ENCODE results near the gene TMEM192. TPM values are rescaled to one million over a fixed set of nuclear protein-coding genes. Genes with fewer than 3 reads are reported as not detected.

Gene TMEM192
- total and polyA plus RNA-seq, 2 of the 13 experiments (the other 11 are each of a cell fraction or from before 2014, with no cell fraction given) = 19.8 to 19.9 TPM

GRCh38 chr4:165154482-165154881, 41.8 kb upstream of the TMEM192 start:
- H2AFZ ChIP-seq (ENCODE audit: low read length) = no peak overlapping the region
- CTCF ChIA-PET (ENCODE audit: low intra/inter-chr PET ratio, low total read pairs) = no interaction called here
- H3K4me3 ChIP-seq (replicated peaks in 1 of 3; ENCODE audit: insufficient read depth in 1 of 3, low read depth in 2 of 3, low read length in 3 of 3) = no peak overlapping the region
- peaks cover 47% of the 10 kb centered on the region for H3K4me1 ChIP-seq (ENCODE audit: insufficient read depth, low read length)
- in situ Hi-C loops (cut with HindIII; ENCODE audit: extremely low pct_ligation_motif_present, low pct_unique_long_range_greater_than_20kb) = no loop called here
- TF ChIP-seq RBFOX2 (IDR thresholded peaks at IDR 0.05; ENCODE audit: low read depth, low read length) = no peak
- TF ChIP-seq ZNF362 (CRISPR knock-in tag; IDR thresholded peaks at IDR 0.05; ENCODE audit: borderline replicate concordance) = no peak
- TF ChIP-seq YEATS2 (CRISPR knock-in tag; IDR thresholded peaks at IDR 0.05; ENCODE audit: borderline replicate concordance) = no peak
- TF ChIP-seq YEATS4 (CRISPR knock-in tag; IDR thresholded peaks at IDR 0.05; ENCODE audit: borderline replicate concordance) = no peak
- TF ChIP-seq PLSCR1 (CRISPR knock-in tag; IDR thresholded peaks at IDR 0.05; ENCODE audit: borderline replicate concordance) = no peak
- TF ChIP-seq BORCS8-MEF2B (CRISPR knock-in tag; IDR thresholded peaks at IDR 0.05) = no peak
- no peak for TF ChIP-seq IRF1 (CRISPR knock-in tag; IDR thresholded peaks at IDR 0.05; ENCODE audit: low read depth)
- TF ChIP-seq KDM6A (CRISPR knock-in tag; IDR thresholded peaks at IDR 0.05; ENCODE audit: low read depth) = no peak
- TF ChIP-seq BRCA1 (CRISPR knock-in tag; IDR thresholded peaks at IDR 0.05) = no peak
- no peak for TF ChIP-seq KDM5B (CRISPR knock-in tag; IDR thresholded peaks at IDR 0.05; ENCODE audit: borderline replicate concordance)
- no peak for TF ChIP-seq SP2 (CRISPR knock-in tag; IDR thresholded peaks at IDR 0.05)
- TF ChIP-seq NR2F2 (IDR thresholded peaks at IDR 0.05; ENCODE audit: borderline replicate concordance, low read depth) = no peak
- TF ChIP-seq ZNF720 (CRISPR knock-in tag; IDR thresholded peaks at IDR 0.05) = no peak
- no peak for TF ChIP-seq ZNF547 (CRISPR knock-in tag; IDR thresholded peaks at IDR 0.05)
- no peak for TF ChIP-seq AGO2 (optimal IDR thresholded peaks at IDR 0.05; ENCODE audit: low read depth, low read length)
- TF ChIP-seq TERF1 (CRISPR knock-in tag; IDR thresholded peaks at IDR 0.05) = no peak
- no peak for TF ChIP-seq PRMT3 (CRISPR knock-in tag; IDR thresholded peaks at IDR 0.05; ENCODE audit: borderline replicate concordance, low read depth)
- no peak for TF ChIP-seq GATAD1 (CRISPR knock-in tag; IDR thresholded peaks at IDR 0.05)
- H4K20me1 ChIP-seq (ENCODE audit: insufficient read depth, low read length) = no peaks in the 10 kb centered on the region
- no peak for DNase-seq (ENCODE audit: low spot score)
- H3K9ac ChIP-seq (ENCODE audit: insufficient read depth, low read depth, low read length) = no peak overlapping the region
- no peak for ATAC-seq
- H3K27me3 ChIP-seq (ENCODE audit: control insufficient read depth in 1 of 2, insufficient read depth in 2 of 2, low read length in 2 of 2) = no peaks in the 10 kb centered on the region
- H3K36me3 ChIP-seq (replicated peaks in 1 of 2; ENCODE audit: control insufficient read depth in 1 of 2, insufficient read depth in 2 of 2, low read length in 2 of 2) = no peaks in the 10 kb centered on the region
- BruUV-seq (replicated peaks) = no TSS peak
- FAIRE-seq = no peak
- intact Hi-C loops (cut with micrococcal nuclease; ENCODE audit: unreplicated experiment) = no loop called here
- POLR2A ChIA-PET = no interaction called here
- no peaks in the 10 kb centered on the region for H3K9me3 ChIP-seq (ENCODE audit: low read length)
- H3K27ac ChIP-seq (ENCODE audit: extremely low read length, insufficient read depth, low read length) = no peak overlapping the region
- no peak overlapping the region for H3K4me2 ChIP-seq (ENCODE audit: low read depth, low read length)
- H3K79me2 ChIP-seq (ENCODE audit: insufficient read depth, low read length) = no peaks in the 10 kb centered on the region

Measured in HepG2 (cell line).